ENCODE results near the gene GALNT18.
A peak's percentile ranks its signal among the peaks of the same experiment; 100 is the strongest.

Gene GALNT18

DNA sequence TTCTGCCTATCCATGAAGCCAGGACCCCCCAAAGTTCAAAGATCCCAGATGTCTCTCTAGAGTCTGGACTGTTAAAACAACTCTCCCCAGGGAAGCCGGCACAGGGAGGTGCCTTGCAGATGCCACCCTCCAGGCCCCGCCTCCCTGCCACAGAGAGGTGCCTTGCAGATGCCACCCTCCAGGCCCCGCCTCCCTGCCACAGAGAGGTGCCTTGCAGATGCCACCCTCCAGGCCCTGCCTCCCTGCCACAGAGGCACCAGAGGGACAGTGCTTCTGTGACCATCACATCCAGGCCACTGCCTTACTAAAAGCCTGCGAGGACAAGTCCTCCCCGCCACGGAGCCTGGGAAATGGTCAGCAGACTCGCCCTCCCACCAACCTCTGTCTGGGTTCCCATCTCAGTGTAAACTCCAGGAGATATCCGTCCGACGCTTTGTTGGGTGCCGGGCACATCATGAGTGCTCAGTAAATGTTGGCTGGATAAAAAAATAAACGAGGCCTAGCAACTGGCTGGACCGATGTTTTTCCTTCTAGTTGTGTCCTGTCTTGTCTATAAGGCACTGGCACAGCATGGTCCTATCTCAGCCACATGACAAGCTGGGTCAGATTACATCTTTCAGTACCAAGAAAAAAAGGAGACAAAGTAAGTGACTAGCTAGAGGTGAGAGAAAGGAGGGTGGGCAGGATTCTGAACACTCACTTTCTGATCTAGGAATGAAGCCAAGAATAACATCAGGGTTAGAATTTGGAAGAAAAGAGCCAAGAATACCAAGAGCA, 177.6 kb downstream of the GALNT18 start (continued):
- TF ChIP-seq, protein P1, sequence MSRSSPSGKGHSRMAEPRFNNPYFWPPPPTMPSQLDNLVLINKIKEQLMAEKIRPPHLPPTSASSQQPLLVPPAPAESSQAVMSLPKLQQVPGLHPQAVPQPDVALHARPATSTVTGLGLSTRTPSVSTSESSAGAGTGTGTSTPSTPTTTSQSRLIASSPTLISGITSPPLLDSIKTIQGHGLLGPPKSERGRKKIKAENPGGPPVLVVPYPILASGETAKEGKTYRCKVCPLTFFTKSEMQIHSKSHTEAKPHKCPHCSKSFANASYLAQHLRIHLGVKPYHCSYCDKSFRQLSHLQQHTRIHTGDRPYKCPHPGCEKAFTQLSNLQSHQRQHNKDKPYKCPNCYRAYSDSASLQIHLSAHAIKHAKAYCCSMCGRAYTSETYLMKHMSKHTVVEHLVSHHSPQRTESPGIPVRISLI (tag by site-specific recombination; IDR thresholded peaks at IDR 0.05): peak; percentile 48; the same call in 1 of the 2 replicates

GRCh38 chr11:11442791-11443190, 179.0 kb downstream of the GALNT18 start:
- no peaks in the 10 kb centered on the region for H3K9me3 ChIP-seq (ENCODE audit: control insufficient read depth, insufficient read depth, low read depth, low read length)
- TF ChIP-seq, protein P2, sequence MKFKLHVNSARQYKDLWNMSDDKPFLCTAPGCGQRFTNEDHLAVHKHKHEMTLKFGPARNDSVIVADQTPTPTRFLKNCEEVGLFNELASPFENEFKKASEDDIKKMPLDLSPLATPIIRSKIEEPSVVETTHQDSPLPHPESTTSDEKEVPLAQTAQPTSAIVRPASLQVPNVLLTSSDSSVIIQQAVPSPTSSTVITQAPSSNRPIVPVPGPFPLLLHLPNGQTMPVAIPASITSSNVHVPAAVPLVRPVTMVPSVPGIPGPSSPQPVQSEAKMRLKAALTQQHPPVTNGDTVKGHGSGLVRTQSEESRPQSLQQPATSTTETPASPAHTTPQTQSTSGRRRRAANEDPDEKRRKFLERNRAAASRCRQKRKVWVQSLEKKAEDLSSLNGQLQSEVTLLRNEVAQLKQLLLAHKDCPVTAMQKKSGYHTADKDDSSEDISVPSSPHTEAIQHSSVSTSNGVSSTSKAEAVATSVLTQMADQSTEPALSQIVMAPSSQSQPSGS (tag by site-specific recombination; IDR thresholded peaks at IDR 0.05; ENCODE audit: low read depth): no peak
- TF ChIP-seq, protein P3, sequence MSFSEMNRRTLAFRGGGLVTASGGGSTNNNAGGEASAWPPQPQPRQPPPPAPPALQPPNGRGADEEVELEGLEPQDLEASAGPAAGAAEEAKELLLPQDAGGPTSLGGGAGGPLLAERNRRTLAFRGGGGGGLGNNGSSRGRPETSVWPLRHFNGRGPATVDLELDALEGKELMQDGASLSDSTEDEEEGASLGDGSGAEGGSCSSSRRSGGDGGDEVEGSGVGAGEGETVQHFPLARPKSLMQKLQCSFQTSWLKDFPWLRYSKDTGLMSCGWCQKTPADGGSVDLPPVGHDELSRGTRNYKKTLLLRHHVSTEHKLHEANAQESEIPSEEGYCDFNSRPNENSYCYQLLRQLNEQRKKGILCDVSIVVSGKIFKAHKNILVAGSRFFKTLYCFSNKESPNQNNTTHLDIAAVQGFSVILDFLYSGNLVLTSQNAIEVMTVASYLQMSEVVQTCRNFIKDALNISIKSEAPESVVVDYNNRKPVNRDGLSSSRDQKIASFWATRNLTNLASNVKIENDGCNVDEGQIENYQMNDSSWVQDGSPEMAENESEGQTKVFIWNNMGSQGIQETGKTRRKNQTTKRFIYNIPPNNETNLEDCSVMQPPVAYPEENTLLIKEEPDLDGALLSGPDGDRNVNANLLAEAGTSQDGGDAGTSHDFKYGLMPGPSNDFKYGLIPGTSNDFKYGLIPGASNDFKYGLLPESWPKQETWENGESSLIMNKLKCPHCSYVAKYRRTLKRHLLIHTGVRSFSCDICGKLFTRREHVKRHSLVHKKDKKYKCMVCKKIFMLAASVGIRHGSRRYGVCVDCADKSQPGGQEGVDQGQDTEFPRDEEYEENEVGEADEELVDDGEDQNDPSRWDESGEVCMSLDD (tag by site-specific recombination; IDR thresholded peaks at IDR 0.05): no peak
- no peak for TF ChIP-seq ZNF600 (tag by site-specific recombination; IDR thresholded peaks at IDR 0.05)
- no peak for TF ChIP-seq ZNF585B (tag by site-specific recombination; IDR thresholded peaks at IDR 0.05)
- TF ChIP-seq, protein P4, sequence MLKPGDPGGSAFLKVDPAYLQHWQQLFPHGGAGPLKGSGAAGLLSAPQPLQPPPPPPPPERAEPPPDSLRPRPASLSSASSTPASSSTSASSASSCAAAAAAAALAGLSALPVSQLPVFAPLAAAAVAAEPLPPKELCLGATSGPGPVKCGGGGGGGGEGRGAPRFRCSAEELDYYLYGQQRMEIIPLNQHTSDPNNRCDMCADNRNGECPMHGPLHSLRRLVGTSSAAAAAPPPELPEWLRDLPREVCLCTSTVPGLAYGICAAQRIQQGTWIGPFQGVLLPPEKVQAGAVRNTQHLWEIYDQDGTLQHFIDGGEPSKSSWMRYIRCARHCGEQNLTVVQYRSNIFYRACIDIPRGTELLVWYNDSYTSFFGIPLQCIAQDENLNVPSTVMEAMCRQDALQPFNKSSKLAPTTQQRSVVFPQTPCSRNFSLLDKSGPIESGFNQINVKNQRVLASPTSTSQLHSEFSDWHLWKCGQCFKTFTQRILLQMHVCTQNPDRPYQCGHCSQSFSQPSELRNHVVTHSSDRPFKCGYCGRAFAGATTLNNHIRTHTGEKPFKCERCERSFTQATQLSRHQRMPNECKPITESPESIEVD (tag by site-specific recombination; IDR thresholded peaks at IDR 0.05): no peak
- TF ChIP-seq, protein P5, sequence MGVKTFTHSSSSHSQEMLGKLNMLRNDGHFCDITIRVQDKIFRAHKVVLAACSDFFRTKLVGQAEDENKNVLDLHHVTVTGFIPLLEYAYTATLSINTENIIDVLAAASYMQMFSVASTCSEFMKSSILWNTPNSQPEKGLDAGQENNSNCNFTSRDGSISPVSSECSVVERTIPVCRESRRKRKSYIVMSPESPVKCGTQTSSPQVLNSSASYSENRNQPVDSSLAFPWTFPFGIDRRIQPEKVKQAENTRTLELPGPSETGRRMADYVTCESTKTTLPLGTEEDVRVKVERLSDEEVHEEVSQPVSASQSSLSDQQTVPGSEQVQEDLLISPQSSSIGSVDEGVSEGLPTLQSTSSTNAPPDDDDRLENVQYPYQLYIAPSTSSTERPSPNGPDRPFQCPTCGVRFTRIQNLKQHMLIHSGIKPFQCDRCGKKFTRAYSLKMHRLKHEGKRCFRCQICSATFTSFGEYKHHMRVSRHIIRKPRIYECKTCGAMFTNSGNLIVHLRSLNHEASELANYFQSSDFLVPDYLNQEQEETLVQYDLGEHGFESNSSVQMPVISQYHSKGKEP (tag by site-specific recombination; IDR thresholded peaks at IDR 0.05): no peak
- no peak for TF ChIP-seq ZNF621 (tag by site-specific recombination; IDR thresholded peaks at IDR 0.05)
- no peak for TF ChIP-seq ZNF214 (tag by site-specific recombination; IDR thresholded peaks at IDR 0.05; ENCODE audit: borderline replicate concordance)
- TF ChIP-seq PRDM10 (tag by site-specific recombination; IDR thresholded peaks at IDR 0.05): no peak
- TF ChIP-seq ZNF837 (tag by site-specific recombination; IDR thresholded peaks at IDR 0.05): no peak
- TF ChIP-seq ZNF416 (tag by site-specific recombination; IDR thresholded peaks at IDR 0.05): no peak
- TF ChIP-seq KLF10 (tag by site-specific recombination; IDR thresholded peaks at IDR 0.05): no peak
- TF ChIP-seq ZNF112 (tag by site-specific recombination; IDR thresholded peaks at IDR 0.05): no peak
- H3K4me3 ChIP-seq (ENCODE audit: low read depth, low read length): no peak overlapping the region
- ChIA-PET CTCF (no interaction called here), POLR2A (no interaction called here)
- no peaks in the 10 kb centered on the region for H3K4me1 ChIP-seq (ENCODE audit: control insufficient read depth, insufficient read depth, low read length)
- no peak overlapping the region for H3K27ac ChIP-seq (ENCODE audit: extremely low read depth, low read depth, low read length)
- no peaks in the 10 kb centered on the region for H3K36me3 ChIP-seq (ENCODE audit: control insufficient read depth in 2 of 2, insufficient read depth in 1 of 2, low read length in 2 of 2)
